ENCODE data around the gene CDHR1.

CDHR1 gene

GRCh38 chr10:84201244-84201606 is 6.9 kb downstream of the CDHR1 start:
- no peak for DNase-seq

GRCh38 chr10:84201682-84202081 is 7.3 kb downstream of the CDHR1 start:
- no peak for DNase-seq

- no peak for DNase-seq
Observed at GRCh38 chr10:84202349-84202748, 8.0 kb downstream of the CDHR1 start.

GRCh38 chr10:84204122-84204521 is 9.8 kb downstream of the CDHR1 start:
- no peak for DNase-seq

GRCh38 chr10:84204610-84205009 is 10.3 kb downstream of the CDHR1 start:
- no peak for DNase-seq

GRCh38 chr10:84205049-84205852 is 10.9 kb downstream of the CDHR1 start:
- peak; percentile 1 for DNase-seq

GRCh38 chr10:84205853-84206525 is 11.7 kb downstream of the CDHR1 start:
- no peak for DNase-seq

- no peak for DNase-seq
Observed at GRCh38 chr10:84208023-84208422, 13.7 kb downstream of the CDHR1 start.

- no peak for DNase-seq
Observed at GRCh38 chr10:84211566-84211965, 17.2 kb downstream of the CDHR1 start.

- DNase-seq = no peak
Observed at GRCh38 chr10:84212014-84212413, 17.7 kb downstream of the CDHR1 start.

- no peak for DNase-seq
Observed at GRCh38 chr10:84213076-84213475, 18.7 kb downstream of the CDHR1 start.

GRCh38 chr10:84214046-84214572 is 19.8 kb downstream of the CDHR1 start:
- no peak for DNase-seq

- no peak for DNase-seq
Observed at GRCh38 chr10:84214612-84215235, 20.4 kb downstream of the CDHR1 start.

- DNase-seq = no peak
Observed at GRCh38 chr10:84216834-84217233, 22.5 kb downstream of the CDHR1 start.

- DNase-seq = no peak
Observed at GRCh38 chr10:84217746-84218145, 23.4 kb downstream of the CDHR1 start.

GRCh38 chr10:84221916-84222315 is 27.6 kb downstream of the CDHR1 start:
- no peak for DNase-seq

GRCh38 chr10:84224411-84225028 is 30.2 kb downstream of the CDHR1 start:
- DNase-seq = no peak

- DNase-seq = no peak
Observed at GRCh38 chr10:84225427-84226173, 31.3 kb downstream of the CDHR1 start, which contains the start of gene LRIT2. LRIT2 (minus strand) TSS chr10:84225544; CDS start chr10:84225520, 24 bp downstream.

GRCh38 chr10:84226616-84227015 is 32.3 kb downstream of the CDHR1 start:
- DNase-seq = no peak

- DNase-seq = no peak
Observed at GRCh38 chr10:84227810-84228209, 33.5 kb downstream of the CDHR1 start.

GRCh38 chr10:84230359-84230758 is 36.0 kb downstream of the CDHR1 start:
- DNase-seq = no peak

GRCh38 chr10:84232376-84232775 is 38.0 kb downstream of the CDHR1 start:
- DNase-seq = no peak

All from COR-L47 (cell line).